Hematopoietic multipotent progenitor cell treated with erythropoietin and hydrocortisone succinate and interleukin-3 and kit ligand, for 8 days (in vitro differentiated cells): ENCODE data around the gene CSDE1.
A peak's percentile ranks its signal among the peaks of the same experiment; 100 is the strongest.
"Not testable (repeated sequence)": the region's sequence is repeated elsewhere in the genome, so short reads cannot be mapped to it uniquely, and the experiment has no call there.

Source experiments
- DNase-seq: peaks from one replicate; pipeline ENCODE4 v3.0.0-alpha.2; 2015

CSDE1 gene

GRCh38 chr1:114757455-114758255, at the start of gene CSDE1:
CSDE1 (minus strand) TSS chr1:114757984; CDS start chr1:114739890, 18,094 bp downstream.
- DNase-seq: peak; percentile 99

- DNase-seq: not testable (repeated sequence)
Measured at GRCh38 chr1:114804449-114804848, 46.7 kb upstream of the CSDE1 start.

GRCh38 chr1:114803001-114803400, 45.2 kb upstream of the CSDE1 start:
- DNase-seq: no peak

GRCh38 chr1:114794038-114794437, 36.3 kb upstream of the CSDE1 start:
- no peak for DNase-seq

- DNase-seq: not testable (repeated sequence)
Measured at GRCh38 chr1:114790581-114790980, 32.8 kb upstream of the CSDE1 start.

GRCh38 chr1:114786440-114786839, 28.7 kb upstream of the CSDE1 start:
- not testable (repeated sequence) for DNase-seq

GRCh38 chr1:114782476-114782875, 24.7 kb upstream of the CSDE1 start:
- no peak for DNase-seq

- DNase-seq: peak; percentile 96
Measured at GRCh38 chr1:114780344-114781226, 22.8 kb upstream of the CSDE1 start, which contains the start of gene SIKE1. SIKE1 (minus strand) TSS chr1:114780685; CDS start chr1:114780607, 78 bp downstream.

- no peak for DNase-seq
Measured at GRCh38 chr1:114779722-114780121, 21.9 kb upstream of the CSDE1 start.

- DNase-seq: not testable (repeated sequence)
Measured at GRCh38 chr1:114776726-114777125, 18.9 kb upstream of the CSDE1 start.

GRCh38 chr1:114771992-114772391, 14.2 kb upstream of the CSDE1 start:
- no peak for DNase-seq

- DNase-seq: no peak
Measured at GRCh38 chr1:114770989-114771388, 13.2 kb upstream of the CSDE1 start.

- DNase-seq: peak; percentile 28
Measured at GRCh38 chr1:114764689-114765088, 6.9 kb upstream of the CSDE1 start.

GRCh38 chr1:114758256-114758832, 560 bp upstream of the CSDE1 start:
- DNase-seq: no peak

GRCh38 chr1:114756949-114757454, 782 bp downstream of the CSDE1 start:
- peak; percentile 32 for DNase-seq

- no peak for DNase-seq
Measured at GRCh38 chr1:114756009-114756892, 1.5 kb downstream of the CSDE1 start.

- DNase-seq: no peak
Measured at GRCh38 chr1:114755006-114755931, 2.5 kb downstream of the CSDE1 start.

GRCh38 chr1:114753702-114754101, 4.1 kb downstream of the CSDE1 start:
- DNase-seq: not testable (repeated sequence)

GRCh38 chr1:114753143-114753542, 4.6 kb downstream of the CSDE1 start:
- DNase-seq: no peak

- DNase-seq: no peak
Measured at GRCh38 chr1:114750780-114751179, 7.0 kb downstream of the CSDE1 start.

- no peak for DNase-seq
Measured at GRCh38 chr1:114749835-114750234, 7.9 kb downstream of the CSDE1 start.
